Dedifferentiated amniotic fluid mesenchymal stem cell (primary cell): Measurements from ENCODE around the gene AGBL1.

Experiments
- DNase-seq: peaks from one replicate; pipeline ENCODE4 v3.0.0-alpha.2; 2016; ENCODE audit errors: extremely low spot score

Gene AGBL1

GRCh38 chr15:86810329-86810728 is 730.7 kb downstream of the AGBL1 start:
- no peak for DNase-seq

DNA sequence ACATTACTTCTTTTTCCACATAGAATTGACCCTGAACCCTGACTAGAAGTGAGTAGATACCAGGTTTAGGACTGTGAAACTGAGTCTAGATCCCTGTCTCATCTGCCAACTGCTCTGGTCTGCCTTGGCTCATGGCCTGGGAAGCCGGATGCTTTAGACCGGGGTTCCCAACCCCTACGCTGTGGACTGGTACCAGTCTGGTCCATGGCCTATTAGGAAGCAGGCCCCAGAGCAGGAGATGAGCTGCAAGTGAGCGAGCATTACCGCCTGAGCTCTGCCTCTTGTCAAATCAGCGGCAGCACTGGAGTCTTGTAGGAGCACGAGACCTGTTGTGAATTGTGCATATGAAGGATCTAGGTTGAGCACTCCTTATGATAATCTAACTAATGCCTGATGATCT is 734.2 kb downstream of the AGBL1 start:
- no peak for DNase-seq

DNA sequence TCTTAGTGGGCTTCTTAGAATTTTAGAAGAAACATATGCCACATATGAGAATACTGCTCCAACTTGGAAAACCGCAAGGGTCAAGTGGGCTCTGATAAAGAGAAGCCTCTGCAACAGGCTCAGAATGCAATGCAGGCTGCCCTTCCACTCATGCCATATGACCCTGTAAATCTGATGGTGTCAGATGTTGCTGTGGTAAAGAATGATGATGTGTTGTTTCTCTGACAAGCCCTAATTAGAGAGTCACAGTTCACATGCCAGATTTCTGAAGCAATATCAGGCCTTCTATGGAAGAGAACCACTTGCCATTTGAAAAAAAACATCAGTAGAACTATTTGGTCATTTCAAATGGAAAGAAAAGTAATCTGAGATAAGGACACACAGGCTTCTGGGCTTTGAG is 749.6 kb downstream of the AGBL1 start:
- DNase-seq = no peak

- DNase-seq = no peak
Measured at GRCh38 chr15:86830304-86830703, 750.6 kb downstream of the AGBL1 start.

DNA sequence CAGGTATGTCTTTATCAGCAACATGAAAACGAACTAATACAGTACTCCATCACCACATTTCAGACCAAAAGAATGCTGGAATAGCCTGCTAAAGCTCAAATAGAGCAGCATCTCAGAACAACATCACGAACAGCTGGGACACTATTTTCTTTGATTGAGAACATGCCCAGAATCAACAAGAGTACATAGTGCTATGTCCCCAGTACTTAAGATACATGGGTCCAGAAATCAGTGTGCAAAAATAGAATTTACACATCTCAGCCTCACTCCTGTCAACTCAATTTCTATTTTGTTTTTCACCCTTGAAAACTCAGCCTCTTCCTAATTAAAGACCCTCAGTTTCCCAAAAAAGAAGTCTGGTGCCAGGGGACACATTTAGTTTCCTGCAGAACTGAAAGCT is 753.9 kb downstream of the AGBL1 start:
- no peak for DNase-seq

DNA sequence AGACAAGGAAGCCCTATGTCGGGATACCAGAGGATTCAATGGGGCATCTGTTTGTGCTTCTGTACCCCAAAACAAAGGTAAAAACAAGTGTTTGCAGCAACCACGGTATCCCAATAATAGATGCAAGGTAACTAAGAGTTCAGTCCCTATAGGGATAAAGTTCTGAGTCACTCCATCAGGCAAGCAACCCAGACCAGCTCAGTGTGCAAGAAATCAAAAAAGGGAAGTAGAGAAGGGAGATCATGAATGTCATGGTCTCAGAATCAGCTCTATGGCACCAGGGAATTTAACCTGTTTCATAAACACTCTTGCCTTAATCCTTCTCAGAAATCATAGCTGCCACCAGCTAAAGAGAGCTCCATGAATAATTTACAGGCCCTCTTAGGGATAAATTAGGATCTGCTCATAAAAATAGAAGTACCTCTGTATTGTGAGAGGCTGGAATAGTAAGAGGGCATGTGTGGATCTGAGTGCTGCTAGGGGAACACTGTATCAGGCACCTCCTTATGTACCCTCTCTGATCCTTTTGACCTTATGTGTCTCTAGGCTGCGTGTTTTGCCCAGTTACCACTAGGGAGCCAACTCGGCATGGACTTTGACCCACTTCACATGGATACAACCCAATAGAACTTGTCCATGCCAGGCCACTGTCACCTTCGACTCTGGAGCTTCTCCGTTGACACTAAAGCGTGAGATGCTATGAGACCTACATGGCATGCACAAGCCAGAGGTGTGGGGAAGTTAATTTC is 754.6 kb downstream of the AGBL1 start:
- DNase-seq = no peak

- DNase-seq = no peak
Measured at GRCh38 chr15:86837294-86838061, 757.8 kb downstream of the AGBL1 start.

DNA sequence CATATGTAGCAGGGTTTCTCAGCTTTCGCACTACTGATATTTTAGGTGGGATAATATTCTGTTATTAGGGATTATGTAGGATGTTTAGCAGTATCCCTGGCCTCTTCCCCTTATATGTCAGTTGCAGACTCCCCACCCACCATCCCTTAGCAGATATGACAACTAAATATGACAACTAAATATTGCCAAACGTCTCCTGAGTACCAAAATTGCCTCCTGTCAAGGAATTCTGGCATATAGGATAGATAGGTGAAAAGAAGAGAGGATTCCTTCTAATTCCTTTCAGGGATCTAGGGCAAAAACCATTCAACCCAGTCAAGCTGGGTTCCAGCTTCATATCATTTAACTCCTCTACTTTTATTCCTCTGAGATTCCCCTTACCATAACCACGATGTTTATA is 759.8 kb downstream of the AGBL1 start:
- DNase-seq = no peak

- no peak for DNase-seq
Measured at GRCh38 chr15:86840996-86841395, 761.3 kb downstream of the AGBL1 start.

GRCh38 chr15:86842199-86842598 is 762.5 kb downstream of the AGBL1 start:
- no peak for DNase-seq

DNA sequence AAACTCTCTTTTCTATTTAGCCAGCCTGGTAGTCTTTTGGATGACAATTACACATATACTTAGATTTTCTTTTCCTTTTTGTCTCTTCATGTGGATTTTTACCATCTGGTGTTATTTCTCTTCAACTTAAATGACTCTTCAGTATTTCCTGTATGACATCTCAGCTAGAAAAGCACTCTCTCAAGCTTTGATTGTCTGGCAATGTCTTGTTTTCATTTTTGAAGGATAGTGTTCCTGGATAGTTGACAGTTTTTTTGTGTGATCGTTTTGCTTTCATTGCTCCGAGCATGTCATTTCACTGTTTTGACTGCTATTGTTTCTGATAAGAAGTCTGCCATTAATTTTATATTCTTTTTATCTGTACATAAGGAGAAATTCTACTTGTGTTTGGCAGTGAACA is 766.4 kb downstream of the AGBL1 start:
- no peak for DNase-seq

DNA sequence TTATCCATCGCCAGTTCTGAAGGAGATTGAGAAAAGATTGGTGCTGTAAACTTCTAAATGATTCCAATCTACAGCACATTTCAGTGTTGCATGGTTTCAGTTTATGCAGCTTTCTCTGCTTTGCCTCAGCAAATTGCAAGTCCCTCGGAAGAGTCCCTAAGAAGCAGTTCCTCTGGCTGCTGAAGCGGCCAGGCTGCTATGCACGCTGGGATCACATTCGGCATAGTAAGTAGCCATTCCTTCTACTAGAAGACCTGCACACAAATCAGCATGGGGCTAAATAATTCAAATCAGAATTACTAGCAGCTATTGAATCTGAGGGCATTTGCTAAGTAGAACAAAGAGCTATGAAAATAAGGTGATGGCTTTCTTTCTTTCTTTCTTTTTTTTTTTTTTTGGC is 769.5 kb downstream of the AGBL1 start:
- DNase-seq = no peak

GRCh38 chr15:86849558-86850285 is 770.1 kb downstream of the AGBL1 start:
- no peak for DNase-seq

DNA sequence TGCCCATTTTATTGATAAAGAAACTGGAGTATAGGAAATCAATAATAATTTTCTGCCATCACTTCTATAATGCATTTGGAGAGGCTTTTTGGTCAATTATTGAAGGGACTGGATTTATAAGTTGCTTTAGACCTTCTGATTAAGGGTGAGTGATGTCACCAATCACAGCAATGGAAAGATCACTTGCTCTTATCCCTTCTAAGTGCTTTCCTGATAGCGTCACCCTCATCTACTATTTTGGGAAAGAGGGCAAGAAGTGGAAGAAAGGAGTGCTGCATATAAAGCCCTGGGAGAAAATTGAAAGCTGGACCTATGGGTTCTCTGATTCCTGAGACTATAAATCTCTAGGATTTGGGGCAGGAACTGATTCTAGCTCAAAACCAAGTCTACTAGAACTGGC is 771.3 kb downstream of the AGBL1 start:
- no peak for DNase-seq

DNA sequence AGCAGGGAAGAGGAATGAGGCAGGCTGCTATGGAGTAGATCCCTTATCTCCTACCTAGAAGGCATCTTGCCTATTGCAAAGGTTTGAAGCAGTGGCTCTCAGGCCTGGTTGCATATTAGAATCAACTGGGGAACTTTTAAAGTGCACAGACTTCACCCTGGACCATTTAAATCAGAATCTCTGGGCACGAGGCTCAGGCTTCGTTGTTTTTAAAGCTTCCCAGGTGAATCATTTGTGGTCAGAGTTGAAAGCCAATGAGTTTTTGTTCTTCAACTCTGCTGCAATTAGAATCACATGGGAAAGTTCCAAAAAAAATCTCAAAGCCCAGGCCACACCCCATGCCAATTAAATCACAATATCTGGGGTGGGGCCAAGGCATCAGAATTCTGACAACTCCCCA is 773.1 kb downstream of the AGBL1 start:
- no peak for DNase-seq

GRCh38 chr15:86854176-86854575 is 774.5 kb downstream of the AGBL1 start:
- no peak for DNase-seq

DNA sequence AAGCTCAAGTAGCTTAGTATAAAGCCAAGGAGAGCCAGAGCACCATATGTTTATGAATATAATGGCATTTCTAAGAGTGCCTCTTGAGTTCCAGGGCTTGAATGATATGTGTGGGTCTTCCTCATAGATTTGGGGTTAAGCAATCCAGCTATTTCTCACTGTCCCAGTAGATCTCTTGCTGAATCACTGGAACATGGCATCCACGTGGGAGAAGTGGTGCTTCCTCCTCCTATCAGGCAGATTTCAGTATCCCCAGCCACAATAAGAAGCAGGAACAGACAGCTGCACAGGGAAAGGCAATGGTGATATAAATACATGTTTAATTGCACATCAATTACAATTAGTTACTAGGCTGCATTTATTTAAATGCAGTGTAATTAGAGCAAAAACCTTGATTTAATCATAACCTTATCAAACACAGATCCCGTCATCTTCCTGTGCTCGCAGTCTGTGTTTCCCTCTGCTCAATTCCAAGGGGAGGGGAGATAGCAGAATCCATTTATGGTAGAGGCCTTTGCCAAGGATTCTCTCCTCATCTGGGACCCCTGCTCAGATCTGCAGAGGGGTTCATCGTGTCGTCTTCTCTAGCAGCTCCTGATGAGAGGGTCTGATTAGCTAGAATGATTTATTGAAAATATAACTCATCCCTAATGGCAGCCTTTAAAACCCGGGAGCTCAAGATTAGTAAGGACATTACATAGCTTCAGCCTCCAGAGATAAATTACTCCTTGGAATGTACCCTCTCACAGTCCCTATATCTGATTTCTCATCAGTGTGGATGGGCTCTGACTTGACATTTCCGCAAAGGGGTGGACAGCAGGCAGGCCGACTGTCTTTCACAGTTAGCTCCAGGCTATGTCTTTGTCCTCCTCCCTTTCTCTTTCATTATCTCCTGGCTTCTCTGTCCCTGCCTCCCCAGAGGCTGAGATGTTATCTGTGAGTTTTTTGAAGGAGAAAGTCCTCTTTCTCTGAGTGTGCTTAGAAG is 775.9 kb downstream of the AGBL1 start:
- DNase-seq = no peak

DNA sequence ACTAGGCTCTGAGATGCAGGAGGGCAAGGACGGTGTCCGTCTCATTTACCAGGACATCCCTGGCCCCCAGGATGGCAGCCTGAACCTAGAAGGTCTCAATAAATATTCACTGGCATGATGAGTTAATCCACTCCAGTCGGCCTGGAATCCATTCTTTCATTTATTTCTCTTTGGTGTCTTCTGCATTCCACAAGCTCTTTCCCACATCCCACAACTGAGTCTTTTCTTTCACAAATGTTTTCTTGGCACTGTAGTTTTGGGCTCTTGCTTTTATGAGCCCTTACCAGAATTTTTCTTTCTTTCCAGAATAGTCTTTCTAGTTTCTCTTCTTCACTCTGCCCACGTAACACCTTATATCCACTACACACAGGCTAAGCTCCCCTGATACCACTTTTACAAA is 778.0 kb downstream of the AGBL1 start:
- DNase-seq = no peak

DNA sequence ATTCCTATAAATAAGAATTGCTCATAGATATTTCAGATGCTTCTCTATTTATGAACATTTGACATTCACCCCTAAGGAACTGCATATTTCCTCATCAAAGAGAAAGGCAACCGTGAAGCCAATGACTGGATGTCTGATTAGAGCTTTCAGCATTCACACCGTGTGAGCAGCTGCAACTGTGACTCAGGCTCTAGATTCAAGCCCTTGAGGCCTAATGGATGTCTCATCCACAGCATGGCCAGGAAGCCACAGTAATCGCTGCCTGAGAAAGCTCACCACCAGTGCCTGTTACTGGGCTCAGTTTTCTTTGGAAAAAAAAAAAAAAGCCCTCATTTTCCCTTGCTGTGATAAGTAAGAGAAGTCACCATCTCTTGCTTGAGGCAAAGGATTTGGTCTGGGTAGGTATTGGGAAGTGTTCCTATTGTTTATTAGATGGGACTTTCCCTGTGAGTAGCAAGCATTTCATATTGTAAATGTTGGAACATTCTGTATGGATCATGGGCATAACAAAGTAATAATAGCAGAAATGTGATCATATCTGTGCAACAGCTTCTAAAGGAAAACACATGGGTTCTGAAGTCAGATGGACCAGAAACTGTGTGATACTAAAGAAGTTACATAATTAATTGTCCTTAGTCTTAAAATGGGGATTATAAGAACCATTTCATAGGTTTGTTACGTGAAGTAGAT is 783.7 kb downstream of the AGBL1 start:
- no peak for DNase-seq

GRCh38 chr15:86865920-86866319 is 786.2 kb downstream of the AGBL1 start:
- DNase-seq = no peak

DNA sequence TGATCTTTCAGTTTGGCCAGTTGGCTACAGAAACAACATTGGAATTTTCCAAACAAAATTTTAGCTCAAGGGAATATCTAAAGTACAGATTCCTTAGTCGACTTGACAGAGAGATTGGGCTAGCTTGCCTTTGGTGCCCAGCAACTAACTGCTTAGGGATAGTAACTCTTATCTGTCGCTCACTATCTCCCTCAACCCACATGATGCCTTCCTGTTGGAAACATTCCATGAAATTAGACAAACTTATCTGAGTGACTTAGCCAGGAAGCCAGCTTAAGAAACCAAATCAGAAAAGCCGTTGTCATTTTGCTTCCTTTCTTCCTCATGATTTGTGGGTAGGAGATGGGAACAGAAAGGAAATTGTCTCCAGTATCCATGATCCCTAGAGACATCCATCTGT is 791.2 kb downstream of the AGBL1 start:
- DNase-seq = no peak
